Measurements from ENCODE around the gene THOC6. TPM values are rescaled to one million over a fixed set of nuclear protein-coding genes. Genes with fewer than 3 reads are reported as not detected.
"Not testable (repeated sequence)": the region's sequence is repeated elsewhere in the genome, so short reads cannot be mapped to it uniquely, and the experiment has no call there.

THOC6 gene
- total and polyA plus RNA-seq, 9 of the 15 experiments (the other 6 are each of a cell fraction or from before 2014, with no cell fraction given), result 2.5 to 65.4 (median 42.3) TPM

GRCh38 chr16:3071655-3072054, 47.8 kb downstream of the THOC6 start (continued):
- TF ChIP-seq, protein P1, sequence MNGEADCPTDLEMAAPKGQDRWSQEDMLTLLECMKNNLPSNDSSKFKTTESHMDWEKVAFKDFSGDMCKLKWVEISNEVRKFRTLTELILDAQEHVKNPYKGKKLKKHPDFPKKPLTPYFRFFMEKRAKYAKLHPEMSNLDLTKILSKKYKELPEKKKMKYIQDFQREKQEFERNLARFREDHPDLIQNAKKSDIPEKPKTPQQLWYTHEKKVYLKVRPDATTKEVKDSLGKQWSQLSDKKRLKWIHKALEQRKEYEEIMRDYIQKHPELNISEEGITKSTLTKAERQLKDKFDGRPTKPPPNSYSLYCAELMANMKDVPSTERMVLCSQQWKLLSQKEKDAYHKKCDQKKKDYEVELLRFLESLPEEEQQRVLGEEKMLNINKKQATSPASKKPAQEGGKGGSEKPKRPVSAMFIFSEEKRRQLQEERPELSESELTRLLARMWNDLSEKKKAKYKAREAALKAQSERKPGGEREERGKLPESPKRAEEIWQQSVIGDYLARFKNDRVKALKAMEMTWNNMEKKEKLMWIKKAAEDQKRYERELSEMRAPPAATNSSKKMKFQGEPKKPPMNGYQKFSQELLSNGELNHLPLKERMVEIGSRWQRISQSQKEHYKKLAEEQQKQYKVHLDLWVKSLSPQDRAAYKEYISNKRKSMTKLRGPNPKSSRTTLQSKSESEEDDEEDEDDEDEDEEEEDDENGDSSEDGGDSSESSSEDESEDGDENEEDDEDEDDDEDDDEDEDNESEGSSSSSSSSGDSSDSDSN (IDR thresholded peaks at IDR 0.05; ENCODE audit: borderline replicate concordance in 1 of 2, low read depth in 2 of 2, low read length in 2 of 2), result no peak
- TF ChIP-seq NR3C1 (CRISPR knock-in tag; IDR thresholded peaks at IDR 0.05) (no peak), RFX1 (IDR thresholded peaks at IDR 0.05) (no peak), TBP (optimal IDR thresholded peaks at IDR 0.05; ENCODE audit: low read depth, low read length) (no peak), TCF7 (IDR thresholded peaks at IDR 0.05; ENCODE audit: borderline replicate concordance) (no peak), HNRNPLL (IDR thresholded peaks at IDR 0.05; ENCODE audit: low read depth, low read length, poor library complexity, severe bottlenecking) (no peak), ZNF41 (CRISPR knock-in tag; conservative IDR thresholded peaks at IDR 0.05) (no peak), HDGF (IDR thresholded peaks at IDR 0.05) (no peak)
- TF ChIP-seq, protein P2, sequence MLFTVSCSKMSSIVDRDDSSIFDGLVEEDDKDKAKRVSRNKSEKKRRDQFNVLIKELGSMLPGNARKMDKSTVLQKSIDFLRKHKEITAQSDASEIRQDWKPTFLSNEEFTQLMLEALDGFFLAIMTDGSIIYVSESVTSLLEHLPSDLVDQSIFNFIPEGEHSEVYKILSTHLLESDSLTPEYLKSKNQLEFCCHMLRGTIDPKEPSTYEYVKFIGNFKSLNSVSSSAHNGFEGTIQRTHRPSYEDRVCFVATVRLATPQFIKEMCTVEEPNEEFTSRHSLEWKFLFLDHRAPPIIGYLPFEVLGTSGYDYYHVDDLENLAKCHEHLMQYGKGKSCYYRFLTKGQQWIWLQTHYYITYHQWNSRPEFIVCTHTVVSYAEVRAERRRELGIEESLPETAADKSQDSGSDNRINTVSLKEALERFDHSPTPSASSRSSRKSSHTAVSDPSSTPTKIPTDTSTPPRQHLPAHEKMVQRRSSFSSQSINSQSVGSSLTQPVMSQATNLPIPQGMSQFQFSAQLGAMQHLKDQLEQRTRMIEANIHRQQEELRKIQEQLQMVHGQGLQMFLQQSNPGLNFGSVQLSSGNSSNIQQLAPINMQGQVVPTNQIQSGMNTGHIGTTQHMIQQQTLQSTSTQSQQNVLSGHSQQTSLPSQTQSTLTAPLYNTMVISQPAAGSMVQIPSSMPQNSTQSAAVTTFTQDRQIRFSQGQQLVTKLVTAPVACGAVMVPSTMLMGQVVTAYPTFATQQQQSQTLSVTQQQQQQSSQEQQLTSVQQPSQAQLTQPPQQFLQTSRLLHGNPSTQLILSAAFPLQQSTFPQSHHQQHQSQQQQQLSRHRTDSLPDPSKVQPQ (CRISPR knock-in tag; IDR thresholded peaks at IDR 0.05; ENCODE audit: borderline replicate concordance), result no peak

- Histone ChIP-seq H3K27me3 (ENCODE audit: control insufficient read depth in 2 of 2, insufficient read depth in 2 of 2, low read length in 2 of 2) (peaks cover 0 to 12% of the 10 kb centered on the region in 2 experiments; a peak in 3 of 5 replicates), H3K4me1 (replicated peaks in 1 of 2; ENCODE audit: control insufficient read depth in 2 of 2, insufficient read depth in 2 of 2, low read length in 2 of 2) (peaks cover 14 to 33% of the 10 kb centered on the region in 2 experiments)
- H4K20me1 ChIP-seq (replicated peaks; ENCODE audit: control insufficient read depth, insufficient read depth, low read length); H3K9ac ChIP-seq (ENCODE audit: insufficient read depth in 1 of 2, low read depth in 2 of 2, low read length in 2 of 2); H3K27ac ChIP-seq (ENCODE audit: extremely low read depth, low read depth, low read length); H3K79me2 ChIP-seq (ENCODE audit: control insufficient read depth, insufficient read depth, low read length); in situ Hi-C loops (cut with MboI); H3K9me3 ChIP-seq (replicated peaks; ENCODE audit: control insufficient read depth, insufficient read depth, low read depth, low read length); ATAC-seq; DNase-seq (ENCODE audit: extremely low read depth in 1 of 4, low spot score in 3 of 4); H3K4me2 ChIP-seq (ENCODE audit: insufficient read depth, low read length); H3K36me3 ChIP-seq (ENCODE audit: control insufficient read depth, insufficient read depth, low read length); BruUV-seq (replicated peaks); H3K9me1 ChIP-seq (ENCODE audit: control insufficient read depth, insufficient read depth, low read length); H2AFZ ChIP-seq (ENCODE audit: low read depth, low read length); POLR2A ChIA-PET; intact Hi-C loops (cut with micrococcal nuclease); FAIRE-seq; H3K4me3 ChIP-seq; CTCF ChIA-PET (ENCODE audit: low intra/inter-chr PET ratio): not testable (repeated sequence)
- WGBS (ENCODE audit: insufficient coverage, low coverage, missing lambda C conversion rate), result 50% methylated on average over 3 of the region's 4 CpGs
Observed at GRCh38 chr16:3072148-3072547, 48.3 kb downstream of the THOC6 start.

All from K562 (cell line).